ENCODE results near the gene SMIM27. TPM values are rescaled to one million over a fixed set of nuclear protein-coding genes. Genes with fewer than 3 reads are reported as not detected.

SMIM27 gene
- total and polyA plus RNA-seq, 9 of the 15 experiments (the other 6 are each of a cell fraction or from before 2014, with no cell fraction given) = 2.9 to 16.1 (median 7.9) TPM

DNA sequence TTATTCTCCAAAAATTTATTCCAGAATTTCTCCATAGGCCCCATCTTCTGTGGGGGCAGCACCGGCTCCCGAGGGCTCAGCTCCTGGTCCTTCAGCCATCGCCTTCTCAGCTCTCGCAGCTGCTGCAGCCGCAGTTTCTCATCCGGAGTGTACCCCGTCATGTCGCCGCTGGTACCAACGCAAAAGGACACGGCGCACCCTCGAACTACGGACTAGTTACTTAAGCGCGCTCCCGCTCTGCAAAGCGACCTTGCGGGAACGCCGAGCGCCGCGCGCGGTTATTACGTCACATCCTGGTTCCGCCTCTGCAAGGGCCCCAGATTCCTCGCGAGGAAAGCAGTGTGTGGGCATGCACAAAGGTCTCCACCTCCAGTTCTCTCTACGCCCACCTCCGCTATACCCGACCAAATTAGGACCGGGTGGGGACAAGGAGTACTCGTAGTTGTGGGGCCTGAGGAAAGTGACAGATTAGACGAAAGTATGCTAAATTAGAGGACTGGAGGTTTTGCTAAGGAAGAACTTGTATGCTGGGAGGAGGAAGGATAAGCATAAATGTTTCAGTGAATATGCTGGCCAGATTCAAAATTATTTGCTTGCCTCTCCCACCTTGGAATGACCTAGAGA lies 20.9 kb downstream of the SMIM27 start, which contains the start of gene NDUFB6 (continued):
- TF ChIP-seq, protein P1, sequence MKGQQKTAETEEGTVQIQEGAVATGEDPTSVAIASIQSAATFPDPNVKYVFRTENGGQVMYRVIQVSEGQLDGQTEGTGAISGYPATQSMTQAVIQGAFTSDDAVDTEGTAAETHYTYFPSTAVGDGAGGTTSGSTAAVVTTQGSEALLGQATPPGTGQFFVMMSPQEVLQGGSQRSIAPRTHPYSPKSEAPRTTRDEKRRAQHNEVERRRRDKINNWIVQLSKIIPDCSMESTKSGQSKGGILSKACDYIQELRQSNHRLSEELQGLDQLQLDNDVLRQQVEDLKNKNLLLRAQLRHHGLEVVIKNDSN (CRISPR knock-in tag; IDR thresholded peaks at IDR 0.05) = no peak
- TF ChIP-seq, protein P2, sequence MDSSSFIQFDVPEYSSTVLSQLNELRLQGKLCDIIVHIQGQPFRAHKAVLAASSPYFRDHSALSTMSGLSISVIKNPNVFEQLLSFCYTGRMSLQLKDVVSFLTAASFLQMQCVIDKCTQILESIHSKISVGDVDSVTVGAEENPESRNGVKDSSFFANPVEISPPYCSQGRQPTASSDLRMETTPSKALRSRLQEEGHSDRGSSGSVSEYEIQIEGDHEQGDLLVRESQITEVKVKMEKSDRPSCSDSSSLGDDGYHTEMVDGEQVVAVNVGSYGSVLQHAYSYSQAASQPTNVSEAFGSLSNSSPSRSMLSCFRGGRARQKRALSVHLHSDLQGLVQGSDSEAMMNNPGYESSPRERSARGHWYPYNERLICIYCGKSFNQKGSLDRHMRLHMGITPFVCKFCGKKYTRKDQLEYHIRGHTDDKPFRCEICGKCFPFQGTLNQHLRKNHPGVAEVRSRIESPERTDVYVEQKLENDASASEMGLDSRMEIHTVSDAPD (CRISPR knock-in tag; IDR thresholded peaks at IDR 0.05) = no peak
- TF ChIP-seq HOXB6 (CRISPR knock-in tag; IDR thresholded peaks at IDR 0.05; ENCODE audit: borderline replicate concordance) (no peak), NCOA4 (IDR thresholded peaks at IDR 0.05; ENCODE audit: partially characterized antibody) (no peak), TAL1 (IDR thresholded peaks at IDR 0.05) (no peak), RNF2 (IDR thresholded peaks at IDR 0.05) (peak; percentile 46; the same call in 1 of the 2 replicates), CCNT2 (IDR thresholded peaks at IDR 0.05; ENCODE audit: borderline replicate concordance, extremely low read depth, insufficient read length, low read depth, low read length) (no peak), CXXC5 (CRISPR knock-in tag; IDR thresholded peaks at IDR 0.05) (peak; percentile 70), MTA2 (IDR thresholded peaks at IDR 0.05; ENCODE audit: low read depth) (no peak), MCM3 (IDR thresholded peaks at IDR 0.05) (no peak), ZNF274 (IDR thresholded peaks at IDR 0.05; ENCODE audit: borderline replicate concordance, low read depth, low read length) (no peak), EZH2 (IDR thresholded peaks at IDR 0.05; ENCODE audit: borderline replicate concordance, low read depth, low read length) (no peak), SMC3 (conservative IDR thresholded peaks at IDR 0.05; ENCODE audit: insufficient read depth, low read depth, low read length) (no peak), POLR2A (conservative IDR thresholded peaks at IDR 0.05) (peak; percentile 81), SMARCA5 (IDR thresholded peaks at IDR 0.05) (no peak), PTBP1 (IDR thresholded peaks at IDR 0.05; ENCODE audit: low read depth, low read length) (no peak), CHCHD3 (CRISPR knock-in tag; IDR thresholded peaks at IDR 0.05) (no peak), HNRNPLL (IDR thresholded peaks at IDR 0.05; ENCODE audit: low read depth, low read length, poor library complexity, severe bottlenecking) (peak; percentile 80), NFXL1 (CRISPR knock-in tag; IDR thresholded peaks at IDR 0.05) (no peak), ZNF12 (CRISPR knock-in tag; IDR thresholded peaks at IDR 0.05) (no peak), U2AF1 (optimal IDR thresholded peaks at IDR 0.05; ENCODE audit: low read depth, low read length) (no peak), STAT5B (CRISPR knock-in tag; IDR thresholded peaks at IDR 0.05) (no peak), SMARCC2 (IDR thresholded peaks at IDR 0.05; ENCODE audit: low read depth) (no peak)
- TF ChIP-seq, protein P3, sequence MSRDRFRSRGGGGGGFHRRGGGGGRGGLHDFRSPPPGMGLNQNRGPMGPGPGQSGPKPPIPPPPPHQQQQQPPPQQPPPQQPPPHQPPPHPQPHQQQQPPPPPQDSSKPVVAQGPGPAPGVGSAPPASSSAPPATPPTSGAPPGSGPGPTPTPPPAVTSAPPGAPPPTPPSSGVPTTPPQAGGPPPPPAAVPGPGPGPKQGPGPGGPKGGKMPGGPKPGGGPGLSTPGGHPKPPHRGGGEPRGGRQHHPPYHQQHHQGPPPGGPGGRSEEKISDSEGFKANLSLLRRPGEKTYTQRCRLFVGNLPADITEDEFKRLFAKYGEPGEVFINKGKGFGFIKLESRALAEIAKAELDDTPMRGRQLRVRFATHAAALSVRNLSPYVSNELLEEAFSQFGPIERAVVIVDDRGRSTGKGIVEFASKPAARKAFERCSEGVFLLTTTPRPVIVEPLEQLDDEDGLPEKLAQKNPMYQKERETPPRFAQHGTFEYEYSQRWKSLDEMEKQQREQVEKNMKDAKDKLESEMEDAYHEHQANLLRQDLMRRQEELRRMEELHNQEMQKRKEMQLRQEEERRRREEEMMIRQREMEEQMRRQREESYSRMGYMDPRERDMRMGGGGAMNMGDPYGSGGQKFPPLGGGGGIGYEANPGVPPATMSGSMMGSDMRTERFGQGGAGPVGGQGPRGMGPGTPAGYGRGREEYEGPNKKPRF (IDR thresholded peaks at IDR 0.05; ENCODE audit: low read depth, low read length) = no peak
- TF ChIP-seq, protein P4, sequence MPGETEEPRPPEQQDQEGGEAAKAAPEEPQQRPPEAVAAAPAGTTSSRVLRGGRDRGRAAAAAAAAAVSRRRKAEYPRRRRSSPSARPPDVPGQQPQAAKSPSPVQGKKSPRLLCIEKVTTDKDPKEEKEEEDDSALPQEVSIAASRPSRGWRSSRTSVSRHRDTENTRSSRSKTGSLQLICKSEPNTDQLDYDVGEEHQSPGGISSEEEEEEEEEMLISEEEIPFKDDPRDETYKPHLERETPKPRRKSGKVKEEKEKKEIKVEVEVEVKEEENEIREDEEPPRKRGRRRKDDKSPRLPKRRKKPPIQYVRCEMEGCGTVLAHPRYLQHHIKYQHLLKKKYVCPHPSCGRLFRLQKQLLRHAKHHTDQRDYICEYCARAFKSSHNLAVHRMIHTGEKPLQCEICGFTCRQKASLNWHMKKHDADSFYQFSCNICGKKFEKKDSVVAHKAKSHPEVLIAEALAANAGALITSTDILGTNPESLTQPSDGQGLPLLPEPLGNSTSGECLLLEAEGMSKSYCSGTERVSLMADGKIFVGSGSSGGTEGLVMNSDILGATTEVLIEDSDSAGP (CRISPR knock-in tag; IDR thresholded peaks at IDR 0.05) = no peak
